Measurements from ENCODE around the gene ACADSB. TPM values are rescaled to one million over a fixed set of nuclear protein-coding genes. Genes with fewer than 3 reads are reported as not detected.

The ACADSB gene
- total and polyA plus RNA-seq, 2 experiments from 2014 or later = 3.7 to 6.5 TPM

- TF ChIP-seq ZNF462 (CRISPR knock-in tag; IDR thresholded peaks at IDR 0.05) (no peak), POLR2AphosphoS5 (IDR thresholded peaks at IDR 0.05; ENCODE audit: low read depth) (no peak), NANOG (IDR thresholded peaks at IDR 0.05; ENCODE audit: borderline replicate concordance) (no peak), JUNB (IDR thresholded peaks at IDR 0.05; ENCODE audit: unreplicated experiment) (no peak), EZH2phosphoT487 (IDR thresholded peaks at IDR 0.05; ENCODE audit: unreplicated experiment) (no peak), STAT1 (IDR thresholded peaks at IDR 0.05; ENCODE audit: unreplicated experiment) (no peak), CREB1 (CRISPR knock-in tag; IDR thresholded peaks at IDR 0.05; ENCODE audit: low read depth) (no peak), ZNF114 (CRISPR knock-in tag; IDR thresholded peaks at IDR 0.05) (no peak), ETS1 (IDR thresholded peaks at IDR 0.05) (no peak), EZH2 (IDR thresholded peaks at IDR 0.05; ENCODE audit: low read depth, unreplicated experiment) (no peak), ZNF331 (CRISPR knock-in tag; IDR thresholded peaks at IDR 0.05; ENCODE audit: low read depth) (no peak)
- TF ChIP-seq, protein P1, sequence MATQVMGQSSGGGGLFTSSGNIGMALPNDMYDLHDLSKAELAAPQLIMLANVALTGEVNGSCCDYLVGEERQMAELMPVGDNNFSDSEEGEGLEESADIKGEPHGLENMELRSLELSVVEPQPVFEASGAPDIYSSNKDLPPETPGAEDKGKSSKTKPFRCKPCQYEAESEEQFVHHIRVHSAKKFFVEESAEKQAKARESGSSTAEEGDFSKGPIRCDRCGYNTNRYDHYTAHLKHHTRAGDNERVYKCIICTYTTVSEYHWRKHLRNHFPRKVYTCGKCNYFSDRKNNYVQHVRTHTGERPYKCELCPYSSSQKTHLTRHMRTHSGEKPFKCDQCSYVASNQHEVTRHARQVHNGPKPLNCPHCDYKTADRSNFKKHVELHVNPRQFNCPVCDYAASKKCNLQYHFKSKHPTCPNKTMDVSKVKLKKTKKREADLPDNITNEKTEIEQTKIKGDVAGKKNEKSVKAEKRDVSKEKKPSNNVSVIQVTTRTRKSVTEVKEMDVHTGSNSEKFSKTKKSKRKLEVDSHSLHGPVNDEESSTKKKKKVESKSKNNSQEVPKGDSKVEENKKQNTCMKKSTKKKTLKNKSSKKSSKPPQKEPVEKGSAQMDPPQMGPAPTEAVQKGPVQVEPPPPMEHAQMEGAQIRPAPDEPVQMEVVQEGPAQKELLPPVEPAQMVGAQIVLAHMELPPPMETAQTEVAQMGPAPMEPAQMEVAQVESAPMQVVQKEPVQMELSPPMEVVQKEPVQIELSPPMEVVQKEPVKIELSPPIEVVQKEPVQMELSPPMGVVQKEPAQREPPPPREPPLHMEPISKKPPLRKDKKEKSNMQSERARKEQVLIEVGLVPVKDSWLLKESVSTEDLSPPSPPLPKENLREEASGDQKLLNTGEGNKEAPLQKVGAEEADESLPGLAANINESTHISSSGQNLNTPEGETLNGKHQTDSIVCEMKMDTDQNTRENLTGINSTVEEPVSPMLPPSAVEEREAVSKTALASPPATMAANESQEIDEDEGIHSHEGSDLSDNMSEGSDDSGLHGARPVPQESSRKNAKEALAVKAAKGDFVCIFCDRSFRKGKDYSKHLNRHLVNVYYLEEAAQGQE (IDR thresholded peaks at IDR 0.05; ENCODE audit: unreplicated experiment) = no peak
Observed at GRCh38 chr10:123024540-123024939, 15.7 kb downstream of the ACADSB start (continued).
